T47D (cell line): ENCODE data around the gene TNIK.

ENCODE experiments used
- DNase-seq, 2 experiments: peaks; one replicate each; pipeline versions ENCODE4 v3.0.0 to v3.0.0-alpha.2; 2011 to 2012; ENCODE audit warnings: low read depth in 1 of 2, low spot score in 1 of 2
- JUND ChIP-seq: IDR thresholded peaks from 2 replicates; pipeline ENCODE4 v1.6.1; 2012; ENCODE audit warnings: low read depth
- in situ Hi-C: cut with HindIII; loops from 2 replicates; pipeline ENCODE4 v1.10.0; 2016; ENCODE audit warnings: low sequenced_read_pairs, low pct_unique_long_range_greater_than_20kb

The TNIK gene

GRCh38 chr3:171190668-171191067 is 269.5 kb downstream of the TNIK start:
- DNase-seq, result no peak
- no peak for TF ChIP-seq JUND
- in situ Hi-C loops, result no loop called here

- in situ Hi-C loops, result no loop called here
- no peak for TF ChIP-seq JUND
- DNase-seq, result no peak
Observed at GRCh38 chr3:171189394-171190080, 270.7 kb downstream of the TNIK start.

- in situ Hi-C loops, result no loop called here
- DNase-seq, result peak; percentile 50 to 81
- no peak for TF ChIP-seq JUND
Observed at GRCh38 chr3:171187706-171188290, 272.4 kb downstream of the TNIK start.

DNA sequence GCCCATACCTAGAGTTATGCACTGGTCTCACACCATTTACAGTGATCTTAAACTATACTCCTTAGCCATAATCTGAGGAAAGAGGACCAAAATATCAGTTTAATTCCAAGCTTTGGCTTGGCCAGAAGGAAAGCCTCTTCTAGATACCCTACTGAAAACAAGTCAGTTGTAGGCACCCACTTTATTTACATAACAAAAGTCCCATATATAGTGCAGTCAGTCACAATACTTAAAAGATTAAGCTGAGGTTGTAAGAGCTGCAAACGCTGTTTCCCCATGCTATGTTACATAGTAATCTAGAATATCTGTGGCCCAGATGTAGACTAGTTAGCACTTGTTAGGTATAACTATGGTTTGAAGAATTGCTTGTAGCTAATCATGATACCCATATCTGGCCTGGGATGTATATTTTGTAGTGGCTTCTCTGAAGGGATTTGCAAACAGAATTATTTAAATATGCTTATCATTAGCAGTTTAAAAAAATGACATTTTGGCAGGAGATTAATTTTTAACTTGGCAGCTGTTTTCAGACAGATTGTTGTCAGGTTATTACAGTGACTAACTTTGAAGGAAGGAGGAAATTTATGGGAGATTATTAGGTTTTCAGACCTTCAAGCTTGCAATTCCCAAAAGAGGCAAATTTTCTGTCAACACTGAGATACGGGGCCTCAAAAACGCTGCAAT is 273.2 kb downstream of the TNIK start:
- in situ Hi-C loops, result no loop called here
- no peak for DNase-seq
- no peak for TF ChIP-seq JUND

GRCh38 chr3:171186383-171186782 is 273.8 kb downstream of the TNIK start:
- in situ Hi-C loops, result no loop called here
- DNase-seq, result peak in 1 of 2 experiments; percentile 51
- TF ChIP-seq JUND, result no peak

DNA sequence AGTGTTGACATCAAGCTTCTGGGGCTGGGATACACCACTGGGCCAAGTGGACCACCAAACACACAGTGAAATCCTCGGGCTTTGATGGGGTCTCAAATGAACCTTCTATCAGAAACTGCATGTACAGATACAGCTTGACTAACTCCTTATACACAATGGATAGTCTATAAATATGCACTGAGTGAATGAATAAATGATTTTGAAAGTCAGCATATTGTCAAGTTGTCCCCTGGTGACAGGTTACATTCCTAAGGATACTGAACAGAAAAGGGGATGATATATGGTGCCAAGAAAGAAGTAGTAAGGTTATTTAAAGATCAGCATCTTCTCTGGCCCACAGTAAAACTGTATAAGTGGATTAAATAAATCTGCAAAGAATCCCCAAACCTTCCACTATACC is 274.2 kb downstream of the TNIK start:
- in situ Hi-C loops, result no loop called here
- DNase-seq, result no peak
- TF ChIP-seq JUND, result no peak

DNA sequence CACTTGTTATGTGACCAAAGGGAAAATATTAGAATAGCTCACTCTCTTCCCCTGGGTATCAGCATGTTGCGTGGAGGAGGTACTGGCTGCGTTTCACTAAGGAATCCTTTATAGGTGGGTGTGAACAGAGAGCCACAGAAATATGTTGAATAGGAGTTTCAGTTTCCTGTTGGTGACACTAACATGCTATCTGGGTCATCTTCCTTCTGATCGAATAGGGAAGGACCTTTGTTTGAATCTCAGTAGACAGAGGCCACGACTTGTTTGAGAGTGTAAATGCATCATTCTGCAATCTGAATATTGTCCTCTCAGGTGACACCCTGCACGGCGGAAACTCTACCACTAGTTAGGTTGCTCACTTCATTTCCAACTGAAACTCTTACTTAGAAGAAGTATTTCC is 275.8 kb downstream of the TNIK start:
- no peak for DNase-seq
- no peak for TF ChIP-seq JUND
- in situ Hi-C loops, result no loop called here

GRCh38 chr3:171183042-171183441 is 277.2 kb downstream of the TNIK start:
- in situ Hi-C loops, result no loop called here
- DNase-seq, result peak in 1 of 2 experiments; percentile 56
- no peak for TF ChIP-seq JUND

- no peak for TF ChIP-seq JUND
- in situ Hi-C loops, result no loop called here
- DNase-seq, result no peak
Observed at GRCh38 chr3:171181907-171182690, 278.1 kb downstream of the TNIK start.

DNA sequence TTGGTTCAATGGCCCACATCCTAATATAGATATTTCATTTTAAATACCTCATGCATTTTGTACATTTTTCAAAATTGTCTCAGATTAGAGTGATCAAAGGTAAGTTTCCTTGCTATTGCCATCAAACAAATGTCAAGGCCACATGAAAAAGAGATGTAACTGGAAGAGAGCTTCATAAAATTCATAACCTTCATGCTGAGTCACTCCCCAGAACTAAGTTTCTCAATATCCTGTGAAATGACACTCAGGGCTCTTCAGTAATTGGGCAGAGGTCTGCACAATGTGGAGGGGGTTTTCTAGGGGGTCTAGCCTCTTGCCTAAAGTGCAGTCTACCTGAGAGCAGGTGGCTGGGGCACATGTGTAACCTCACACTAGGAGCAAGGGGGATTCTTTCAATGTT is 281.5 kb downstream of the TNIK start:
- in situ Hi-C loops, result no loop called here
- TF ChIP-seq JUND, result no peak
- no peak for DNase-seq

GRCh38 chr3:171177553-171177952 is 282.7 kb downstream of the TNIK start:
- DNase-seq, result no peak
- in situ Hi-C loops, result no loop called here
- TF ChIP-seq JUND, result no peak

DNA sequence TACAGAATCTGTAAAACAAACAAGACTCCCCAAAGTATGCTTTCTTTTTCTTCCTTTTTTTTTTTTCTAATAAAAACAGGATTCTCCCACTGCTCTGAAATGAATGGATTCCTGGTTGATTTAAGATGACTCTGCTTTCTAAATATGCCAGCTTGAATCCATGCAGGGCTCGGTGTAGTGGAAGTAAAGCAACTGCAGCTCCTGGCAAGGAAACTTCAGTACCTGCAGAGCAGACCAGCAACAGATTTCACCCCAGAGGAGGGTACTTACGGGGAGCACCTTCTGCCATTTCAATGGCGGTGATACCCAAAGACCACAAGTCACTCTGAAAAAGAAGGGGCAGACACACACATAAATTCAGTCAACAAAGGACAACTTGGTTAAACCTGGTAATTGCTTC is 283.1 kb downstream of the TNIK start:
- TF ChIP-seq JUND, result no peak
- in situ Hi-C loops, result no loop called here
- DNase-seq, result no peak
